Endothelial cell of umbilical vein (primary cell): ENCODE measurements around the gene PTCD3. TPM values are rescaled to one million over a fixed set of nuclear protein-coding genes. Genes with fewer than 3 reads are reported as not detected.

Experiments
- BruUV-seq: library from RNA; stranded (reverse); fragments of 400-500 nt; replicated peaks from 2 replicates; lab custom pipeline; 2021; lab: Mats Ljungman, UMichigan
- CTCF ChIA-PET: fragments of 300-600, 350-600 bp; sonication (Branson Sonifier 250); formaldehyde crosslinking; loops from one replicate; lab custom pipeline; 2021; ENCODE audit warnings: antibody characterized with exemption, inconsistent platforms; lab: Charles Lee
- POLR2A ChIA-PET: fragments of 300-600, 350-600 bp; sonication (Branson Sonifier 250); formaldehyde crosslinking; loops from one replicate; lab custom pipeline; 2021; ENCODE audit warnings: antibody characterized with exemption, inconsistent platforms; lab: Charles Lee
- DNase-seq: peaks from one replicate; pipeline ENCODE4 v3.0.0-alpha.2; 2011; ENCODE audit warnings: low read depth, low spot score
- FAIRE-seq: peaks from 2 replicates; lab custom pipeline; 2011; peaks lifted over from hg19 to GRCh38; lab: Jason Lieb, UNC
- H2AFZ ChIP-seq: 2 replicates; pipeline ENCODE4 v1.6.0; 2012; ENCODE audit warnings: low read depth, low read length, control low read depth, inconsistent platforms
- H3K27ac ChIP-seq: 2 replicates; pipeline ENCODE4 v1.5.1; 2011; ENCODE audit warnings: low read depth, mild to moderate bottlenecking, control low read depth, low read length, moderate library complexity; ENCODE audit not compliant: insufficient read depth
- H3K27me3 ChIP-seq, 2 experiments: 2 replicates each; pipeline versions ENCODE4 v1.6.0 to v1.6.1; 2011; ENCODE audit warnings: low read length in 2 of 2, mixed read lengths in 1 of 2; ENCODE audit not compliant: control insufficient read depth in 2 of 2, insufficient read depth in 2 of 2
- H3K36me3 ChIP-seq, 2 experiments: 2 replicates in 1 of 2; 3 replicates in 1 of 2; pipeline ENCODE4 v1.5.1; 2011; ENCODE audit warnings: low read length in 2 of 2, mild to moderate bottlenecking in 1 of 2, moderate library complexity in 1 of 2; ENCODE audit not compliant: control insufficient read depth in 2 of 2, insufficient read depth in 2 of 2; ENCODE audit errors: extremely low read depth in 1 of 2
- H3K4me1 ChIP-seq: 3 replicates; pipeline ENCODE4 v1.5.1; 2011; ENCODE audit warnings: mild to moderate bottlenecking, low read length; ENCODE audit not compliant: control insufficient read depth, insufficient read depth; ENCODE audit errors: extremely low read depth
- H3K4me2 ChIP-seq: 2 replicates; pipeline ENCODE4 v1.6.1; 2011; ENCODE audit warnings: low read length, control low read depth, mixed read lengths; ENCODE audit not compliant: insufficient read depth
- H3K4me3 ChIP-seq, 3 experiments: fragments of 200-600 bp in 1 of 3; sonication (generic), shearing (Covaris generic) in 1 of 3; replicated peaks in 1 of 3; 2 replicates each; pipeline ENCODE4 v1.5.1; 2011 to 2016; ENCODE audit warnings: control low read depth in 3 of 3, low read length in 3 of 3, mild to moderate bottlenecking in 2 of 3, inconsistent platforms in 1 of 3, low read depth in 1 of 3, moderate library complexity in 1 of 3; ENCODE audit not compliant: insufficient read depth in 1 of 3
- H3K79me2 ChIP-seq: 2 replicates; pipeline ENCODE4 v1.6.0; 2012; ENCODE audit warnings: low read length, inconsistent platforms; ENCODE audit not compliant: control insufficient read depth, insufficient read depth
- H3K9ac ChIP-seq: replicated peaks from 2 replicates; pipeline ENCODE3; 2011; ENCODE audit warnings: low read length, control low read depth; ENCODE audit not compliant: insufficient read depth; ENCODE audit errors: extremely low read depth
- H3K9me1 ChIP-seq: replicated peaks from 3 replicates; pipeline ENCODE4 v1.6.0; 2011; ENCODE audit warnings: mild to moderate bottlenecking, low read length; ENCODE audit not compliant: control insufficient read depth, insufficient read depth; ENCODE audit errors: extremely low read depth
- H3K9me3 ChIP-seq: replicated peaks from 2 replicates; pipeline ENCODE4 v1.5.1; 2012; ENCODE audit warnings: low read length, inconsistent platforms; ENCODE audit not compliant: control insufficient read depth, insufficient read depth
- H4K20me1 ChIP-seq: replicated peaks from 2 replicates; pipeline ENCODE3; 2011; ENCODE audit warnings: mild to moderate bottlenecking, low read length; ENCODE audit not compliant: control insufficient read depth, insufficient read depth; ENCODE audit errors: extremely low read depth
- EZH2 ChIP-seq: IDR thresholded peaks from 2 replicates; pipeline ENCODE4 v1.6.1; 2012; ENCODE audit warnings: borderline replicate concordance, low read depth, mild to moderate bottlenecking, moderate library complexity, low read length, inconsistent platforms; ENCODE audit not compliant: severe bottlenecking
- FOS ChIP-seq: IDR thresholded peaks from 2 replicates; pipeline ENCODE4 v1.6.1; 2011; ENCODE audit warnings: mild to moderate bottlenecking, low read length, moderate library complexity, borderline replicate concordance; ENCODE audit not compliant: insufficient read depth
- GATA2 ChIP-seq: IDR thresholded peaks from 2 replicates; pipeline ENCODE4 v1.7.0; 2011; ENCODE audit warnings: low read depth, mild to moderate bottlenecking, moderate library complexity, mixed read lengths, low read length; ENCODE audit not compliant: insufficient read length, insufficient read depth
- JUN ChIP-seq: IDR thresholded peaks from 2 replicates; pipeline ENCODE4 v1.6.1; 2011; ENCODE audit warnings: borderline replicate concordance, low read depth; ENCODE audit not compliant: insufficient read length, insufficient read depth
- MYC ChIP-seq: IDR thresholded peaks from one replicate; pipeline ENCODE4 v1.6.1; 2011; ENCODE audit warnings: mild to moderate bottlenecking, low read depth, low read length
- POLR2A ChIP-seq: IDR thresholded peaks from 2 replicates; pipeline ENCODE4 v1.6.1; 2012; ENCODE audit warnings: low read depth, mild to moderate bottlenecking, control low read depth, low read length
- POLR2AphosphoS5 ChIP-seq: IDR thresholded peaks from 2 replicates; pipeline ENCODE4 v1.6.1; 2012; ENCODE audit warnings: low read depth, mild to moderate bottlenecking, control low read depth, low read length, moderate library complexity; ENCODE audit not compliant: insufficient read depth
- dilution Hi-C: fragments of 300-500 bp; cut with MboI; formaldehyde crosslinking; loops from one replicate; pipeline ENCODE4 v1.15.0; 2019; ENCODE audit warnings: low sequenced_read_pairs; ENCODE audit not compliant: extremely low pct_ligation_motif_present
- intact Hi-C: fragments of 100-400 bp; cut with micrococcal nuclease; formaldehyde crosslinking; loops from one replicate; pipeline ENCODE4 v1.10.0; 2022
- polyA plus RNA-seq, 4 experiments: library from polyadenylated mRNA; depleted of rRNA in 3 of 4; stranded (reverse) in 3 of 4; unstranded in 1 of 4; fragments of >200 nt; gene quantifications; 2 replicates each; pipeline versions ENCODE4 v1.2.1 to v1.2.3, GENCODE V29; 2011 to 2012; ENCODE audit warnings: missing spikeins in 1 of 4
- total RNA-seq: library from RNA; stranded (reverse); gene quantifications from 2 replicates; pipeline ENCODE4 v1.2.3, GENCODE V29; 2021
- TF ChIP-seq, protein P1 (sequence below): IDR thresholded peaks from 2 replicates; pipeline ENCODE4 v1.6.1; 2011; ENCODE audit not compliant: insufficient read depth, insufficient read length
- TF ChIP-seq, protein P2 (sequence below), 2 donors: IDR thresholded peaks; 1 replicate in 1 of 2; 2 replicates in 1 of 2; pipeline ENCODE4 v1.5.1; 2011; ENCODE audit warnings: low read length in 2 of 2, mild to moderate bottlenecking in 2 of 2, moderate library complexity in 2 of 2, control low read depth in 1 of 2, inconsistent platforms in 1 of 2, low read depth in 1 of 2; ENCODE audit not compliant: insufficient read depth in 1 of 2; ENCODE audit errors: extremely low read depth in 1 of 2

Gene PTCD3
- total and polyA plus RNA-seq, 2 donors (not counting 3 experiments of a cell fraction or from before 2014, with no cell fraction given): 30.4 to 96.0 TPM

DNA sequence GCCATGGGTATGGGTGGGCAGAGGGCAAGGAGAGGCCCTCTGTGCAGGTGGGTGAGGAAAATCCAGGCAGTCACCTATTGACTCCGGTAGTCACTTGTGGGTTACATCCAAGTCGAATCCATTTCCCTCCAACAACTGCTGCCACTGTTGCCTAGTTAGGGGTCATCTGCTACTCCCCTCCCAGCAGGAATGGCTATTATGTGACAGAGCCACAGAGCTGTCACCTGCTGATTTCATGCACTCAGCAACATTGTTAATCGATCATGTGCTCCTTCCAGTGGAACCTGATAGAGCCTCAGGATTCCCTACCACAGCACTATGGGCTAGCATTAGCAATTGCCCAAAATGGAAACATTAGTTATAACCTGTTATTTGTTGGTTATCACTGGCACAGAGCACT lies 31.8 kb upstream of the PTCD3 start:
- no peaks in the 10 kb centered on the region for H3K27me3 ChIP-seq
- H2AFZ ChIP-seq: no peak overlapping the region
- no peak overlapping the region for H3K4me3 ChIP-seq
- no peaks in the 10 kb centered on the region for H3K9me3 ChIP-seq
- intact Hi-C loops (no loop called here), dilution Hi-C loops (no loop called here)
- TF ChIP-seq MYC (no peak), POLR2A (no peak), POLR2AphosphoS5 (no peak), EZH2 (no peak), FOS (no peak), GATA2 (no peak), JUN (no peak)
- TF ChIP-seq, protein P1, sequence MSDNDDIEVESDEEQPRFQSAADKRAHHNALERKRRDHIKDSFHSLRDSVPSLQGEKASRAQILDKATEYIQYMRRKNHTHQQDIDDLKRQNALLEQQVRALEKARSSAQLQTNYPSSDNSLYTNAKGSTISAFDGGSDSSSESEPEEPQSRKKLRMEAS: no peak
- TF ChIP-seq, protein P2, sequence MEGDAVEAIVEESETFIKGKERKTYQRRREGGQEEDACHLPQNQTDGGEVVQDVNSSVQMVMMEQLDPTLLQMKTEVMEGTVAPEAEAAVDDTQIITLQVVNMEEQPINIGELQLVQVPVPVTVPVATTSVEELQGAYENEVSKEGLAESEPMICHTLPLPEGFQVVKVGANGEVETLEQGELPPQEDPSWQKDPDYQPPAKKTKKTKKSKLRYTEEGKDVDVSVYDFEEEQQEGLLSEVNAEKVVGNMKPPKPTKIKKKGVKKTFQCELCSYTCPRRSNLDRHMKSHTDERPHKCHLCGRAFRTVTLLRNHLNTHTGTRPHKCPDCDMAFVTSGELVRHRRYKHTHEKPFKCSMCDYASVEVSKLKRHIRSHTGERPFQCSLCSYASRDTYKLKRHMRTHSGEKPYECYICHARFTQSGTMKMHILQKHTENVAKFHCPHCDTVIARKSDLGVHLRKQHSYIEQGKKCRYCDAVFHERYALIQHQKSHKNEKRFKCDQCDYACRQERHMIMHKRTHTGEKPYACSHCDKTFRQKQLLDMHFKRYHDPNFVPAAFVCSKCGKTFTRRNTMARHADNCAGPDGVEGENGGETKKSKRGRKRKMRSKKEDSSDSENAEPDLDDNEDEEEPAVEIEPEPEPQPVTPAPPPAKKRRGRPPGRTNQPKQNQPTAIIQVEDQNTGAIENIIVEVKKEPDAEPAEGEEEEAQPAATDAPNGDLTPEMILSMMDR (IDR thresholded peaks at IDR 0.05; ENCODE audit: extremely low read depth in 1 of 2, insufficient read depth in 1 of 2, low read depth in 1 of 2, low read length in 2 of 2): no peak
- H3K4me2 ChIP-seq: no peak overlapping the region
- H3K27ac ChIP-seq: no peak overlapping the region
- H3K9ac ChIP-seq: no peak overlapping the region
- ChIA-PET POLR2A (no interaction called here), CTCF (interaction anchor here (7.5 to 12.4 kb wide), 2 partner anchors 186 to 245 kb away, joined by 78 to 541 read pairs; partner anchors contain the start of gene ST3GAL5)
- H3K4me1 ChIP-seq: peaks cover 16% of the 10 kb centered on the region
- H3K79me2 ChIP-seq: no peaks in the 10 kb centered on the region
- DNase-seq (no peak), FAIRE-seq (no peak)
- H3K9me1 ChIP-seq: no peaks in the 10 kb centered on the region
- peaks cover 18% of the 10 kb centered on the region in 2 experiments for H3K36me3 ChIP-seq
- BruUV-seq: no TSS peak
- H4K20me1 ChIP-seq: no peaks in the 10 kb centered on the region
